Effector CD8-positive, alpha-beta T cell (primary cell): ENCODE data around the gene ADI1.
A peak's percentile ranks its signal among the peaks of the same experiment; 100 is the strongest.
"Not testable (repeated sequence)": the region's sequence is repeated elsewhere in the genome, so short reads cannot be mapped to it uniquely, and the experiment has no call there.

Source experiments
- DNase-seq: peaks from one replicate; lab custom pipeline; 2025; lab: John Stamatoyannopoulos, UW

The ADI1 gene

GRCh38 chr2:3529316-3530025 lies 10.1 kb upstream of the ADI1 start:
- DNase-seq, result no peak

GRCh38 chr2:3527886-3528785 lies 8.8 kb upstream of the ADI1 start:
- DNase-seq, result no peak

DNA sequence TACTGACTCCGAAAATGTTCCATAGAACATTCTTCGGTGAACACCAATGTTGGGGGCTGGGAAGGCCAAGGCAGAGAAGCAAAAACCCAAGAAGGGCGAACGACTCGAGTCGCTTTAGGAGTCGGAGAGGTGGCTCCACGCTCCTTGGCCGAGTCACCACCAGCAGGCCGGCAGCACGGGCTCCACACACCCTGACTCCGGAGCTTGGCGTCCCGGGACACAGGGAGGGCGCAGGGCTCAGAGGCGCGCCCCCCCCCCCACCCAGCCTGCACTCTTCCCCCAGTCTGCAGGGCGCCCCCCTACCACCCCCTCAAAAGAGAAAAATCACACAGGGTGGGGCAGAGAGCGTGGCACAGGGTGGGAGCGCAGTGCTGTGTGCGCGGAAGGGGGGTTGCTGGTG lies 7.5 kb upstream of the ADI1 start:
- no peak for DNase-seq

DNA sequence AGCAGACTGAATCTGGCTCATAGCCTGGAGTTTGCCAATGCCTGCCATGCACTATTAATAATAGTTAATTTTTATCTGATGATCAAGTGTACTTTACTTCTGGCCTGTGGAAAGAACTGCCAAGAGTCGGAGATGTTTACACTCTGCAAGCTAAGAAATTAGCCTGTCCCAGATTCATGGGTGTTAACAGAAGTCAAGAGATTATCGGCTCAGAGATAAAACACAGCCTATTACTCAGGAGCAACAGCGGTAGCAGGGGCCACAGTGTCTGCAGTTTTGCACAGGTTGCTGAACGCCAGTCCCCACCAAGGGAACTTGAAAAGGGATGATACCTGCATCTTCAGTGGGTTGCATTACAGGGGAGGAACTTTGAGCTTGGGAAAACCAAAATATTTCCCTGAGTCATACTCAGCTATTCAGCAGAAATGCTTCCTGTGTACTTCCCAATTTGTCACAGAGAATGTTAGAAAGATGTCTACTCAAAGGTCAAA lies 4.3 kb upstream of the ADI1 start:
- DNase-seq, result no peak

DNA sequence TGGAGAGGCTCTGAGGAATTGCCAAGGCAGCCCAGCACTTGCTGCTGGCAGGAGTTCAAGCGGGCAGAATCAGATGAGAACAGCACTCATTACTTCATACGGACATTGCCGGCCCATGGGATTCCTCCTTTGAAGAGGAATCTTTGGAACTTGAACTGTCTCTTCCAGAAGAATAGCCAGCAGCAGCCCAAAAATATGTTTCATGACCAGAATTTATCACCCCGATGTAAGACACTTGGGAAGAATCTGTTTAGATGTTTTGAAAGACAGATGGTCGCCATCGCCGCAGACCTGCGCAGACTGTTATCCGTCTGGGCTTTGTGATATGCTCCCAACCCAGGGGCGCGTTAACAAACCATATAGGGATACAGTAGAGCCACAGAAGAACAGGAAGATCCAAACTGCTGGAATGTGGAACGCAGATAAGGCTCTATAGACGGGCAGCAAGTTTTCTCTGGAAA lies 3.7 kb upstream of the ADI1 start:
- no peak for DNase-seq

DNA sequence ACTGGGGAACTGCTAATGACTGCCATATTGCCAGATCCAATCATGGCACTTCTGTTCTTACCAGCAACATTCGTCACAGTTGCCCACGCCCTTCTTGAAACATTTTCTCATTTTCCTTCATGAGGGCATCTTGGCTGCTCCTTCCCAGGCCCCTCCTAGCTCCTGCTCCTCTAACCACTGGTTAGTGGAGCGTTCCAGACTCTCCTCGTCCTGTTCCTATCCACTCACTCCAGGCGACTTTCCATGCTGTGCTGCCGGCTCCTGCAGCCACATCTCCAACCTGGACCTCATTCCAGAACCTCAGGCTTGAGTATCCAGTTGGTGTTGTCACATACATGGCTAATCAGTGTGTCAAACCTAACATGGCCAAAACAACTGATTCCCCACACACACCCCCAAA lies 1.3 kb upstream of the ADI1 start:
- DNase-seq, result no peak

DNA sequence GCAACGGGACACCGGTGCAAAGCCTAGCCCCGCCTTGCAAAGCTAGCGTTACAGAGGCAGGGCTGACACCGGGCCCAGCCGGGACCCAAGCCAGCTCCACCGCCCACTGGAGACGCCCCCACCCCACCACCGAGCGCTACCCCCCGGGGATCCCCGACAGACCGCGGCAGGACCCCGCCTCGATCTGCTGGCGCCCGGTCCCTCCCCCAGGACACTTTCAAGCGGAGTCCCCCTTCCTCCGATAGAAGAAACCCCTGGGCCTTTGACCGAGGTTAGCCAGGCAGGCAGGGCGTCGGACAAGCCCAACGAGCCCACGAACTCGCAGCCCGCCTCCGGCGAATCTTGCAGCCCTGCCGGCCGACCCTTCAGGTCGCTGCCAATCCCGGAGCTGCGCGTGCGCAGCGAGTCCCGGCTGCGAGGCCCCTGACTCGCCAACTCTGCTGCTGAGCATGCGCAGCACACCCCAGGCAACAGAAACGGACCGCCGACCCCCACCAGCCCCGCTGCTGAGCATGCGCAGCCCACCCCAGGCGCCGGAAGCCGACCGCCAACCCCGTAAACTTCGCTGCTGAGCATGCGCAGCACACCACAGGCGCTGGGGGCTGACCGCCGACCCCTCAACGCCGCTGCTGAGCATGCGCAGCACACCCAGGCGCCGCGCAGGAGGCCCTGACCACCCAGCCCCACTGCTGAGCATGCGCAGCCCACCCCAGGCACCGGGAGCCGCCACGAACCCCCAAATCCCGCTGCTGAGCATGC lies 656 bp downstream of the ADI1 start:
- peak; percentile 97 for DNase-seq

DNA sequence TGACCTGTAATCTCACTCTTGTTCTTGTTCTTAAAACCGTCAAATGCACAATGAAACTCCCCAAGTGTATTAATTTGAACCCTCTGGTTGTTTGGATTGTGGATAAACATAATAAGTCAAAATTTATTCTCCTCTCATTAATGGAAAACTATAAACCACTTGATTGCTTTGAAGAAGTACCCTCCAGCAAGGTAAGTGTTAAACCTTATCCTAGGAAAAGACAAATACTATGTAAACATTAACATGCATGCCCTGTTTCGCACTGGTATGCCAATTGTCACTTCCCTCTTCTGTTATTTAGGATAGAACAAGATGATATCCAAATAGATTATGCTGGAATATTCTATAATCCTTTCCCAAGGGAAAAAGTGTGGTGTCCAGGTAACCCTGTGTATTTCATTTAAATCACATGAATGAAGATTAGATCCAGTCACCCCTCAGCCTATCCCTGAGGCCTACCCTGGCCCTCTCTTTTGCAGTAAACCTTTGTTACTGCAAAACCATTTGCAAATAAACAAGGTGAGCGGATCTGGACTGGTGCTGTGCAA lies 1.3 kb downstream of the ADI1 start:
- no peak for DNase-seq

DNA sequence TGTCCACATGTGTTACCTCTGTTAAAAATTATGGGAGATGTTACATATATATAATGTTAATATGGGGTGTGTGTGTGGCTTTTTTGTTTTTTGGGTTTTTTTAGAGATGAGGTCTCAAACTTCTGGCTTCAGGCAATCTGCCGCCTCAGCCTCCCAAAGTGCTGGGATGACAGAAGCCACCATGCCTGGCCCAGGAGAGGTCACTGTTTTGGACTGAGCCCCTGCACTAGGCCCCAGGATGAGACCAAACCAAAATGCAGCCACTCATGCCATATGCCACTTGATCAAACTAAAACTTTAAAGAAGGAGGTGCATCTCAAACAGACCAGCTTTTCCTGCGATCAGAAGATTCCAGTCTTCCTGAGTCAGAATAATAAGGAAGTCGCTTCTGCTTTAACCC lies 2.5 kb downstream of the ADI1 start:
- DNase-seq, result no peak

- not testable (repeated sequence) for DNase-seq
These were observed 3.9 kb downstream of the ADI1 start for GRCh38 chr2:3515438-3515837.

DNA sequence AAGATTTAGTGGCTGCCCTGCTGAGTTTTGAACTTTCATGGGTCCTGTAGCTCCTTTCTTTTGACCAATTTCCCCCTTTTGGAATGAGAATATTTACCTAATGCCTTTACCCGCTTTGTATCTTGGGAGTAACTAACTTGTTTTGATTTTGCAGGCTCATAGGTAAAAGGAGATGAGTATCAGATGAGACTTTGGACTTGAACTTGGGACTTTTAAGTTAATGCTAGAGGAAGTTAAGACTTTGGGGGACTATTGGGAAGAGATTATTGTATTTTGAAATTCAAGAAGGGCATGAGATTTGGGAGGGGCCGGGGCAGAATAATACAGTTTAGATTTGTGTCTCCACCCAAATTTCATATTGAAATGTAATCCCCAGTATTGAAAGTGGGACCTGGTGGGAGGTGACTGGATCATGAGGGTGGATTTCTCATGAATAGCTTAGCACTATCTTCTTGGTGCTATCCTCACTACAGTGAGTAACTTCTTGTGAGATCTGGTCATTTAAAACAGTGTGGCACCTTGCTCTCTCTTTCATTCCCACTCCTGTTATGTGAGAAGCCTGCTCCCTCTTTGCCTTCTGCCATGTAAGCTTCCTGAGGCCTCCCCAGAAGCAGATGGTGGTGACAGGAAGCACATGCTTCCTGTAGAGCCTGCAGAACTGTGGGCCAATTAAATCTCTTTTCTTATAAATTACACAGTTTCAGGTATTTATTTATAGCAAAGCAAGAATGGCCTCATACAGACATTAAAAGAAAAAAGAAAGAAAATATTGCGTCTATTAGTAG lies 6.1 kb downstream of the ADI1 start:
- no peak for DNase-seq

GRCh38 chr2:3512086-3512485 lies 7.2 kb downstream of the ADI1 start:
- DNase-seq, result no peak

- DNase-seq, result no peak
These were observed 13.6 kb downstream of the ADI1 start for GRCh38 chr2:3505771-3506170.

GRCh38 chr2:3504741-3505140 lies 14.6 kb downstream of the ADI1 start:
- no peak for DNase-seq

DNA sequence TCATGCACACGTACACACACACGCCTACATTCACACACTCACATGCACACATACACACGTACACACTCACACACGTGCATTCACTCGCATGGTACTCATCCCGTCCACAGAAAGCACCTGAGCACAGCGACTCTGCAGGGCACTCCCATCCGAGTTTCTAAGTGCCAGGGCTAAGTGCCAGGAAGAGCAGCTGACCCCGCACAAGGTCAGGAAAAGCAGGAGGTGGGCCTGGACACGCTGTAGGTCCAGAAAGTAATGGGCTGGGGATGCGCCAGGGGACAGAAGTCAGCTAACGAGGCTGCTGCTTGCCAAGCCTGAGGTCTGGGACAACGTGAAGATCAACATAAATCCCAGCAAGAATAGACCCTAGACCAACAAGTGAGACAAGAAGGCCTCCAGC lies 15.8 kb downstream of the ADI1 start:
- DNase-seq, result no peak

GRCh38 chr2:3503046-3503445 lies 16.3 kb downstream of the ADI1 start:
- DNase-seq, result no peak

GRCh38 chr2:3500326-3500899 lies 18.9 kb downstream of the ADI1 start:
- DNase-seq, result no peak

DNA sequence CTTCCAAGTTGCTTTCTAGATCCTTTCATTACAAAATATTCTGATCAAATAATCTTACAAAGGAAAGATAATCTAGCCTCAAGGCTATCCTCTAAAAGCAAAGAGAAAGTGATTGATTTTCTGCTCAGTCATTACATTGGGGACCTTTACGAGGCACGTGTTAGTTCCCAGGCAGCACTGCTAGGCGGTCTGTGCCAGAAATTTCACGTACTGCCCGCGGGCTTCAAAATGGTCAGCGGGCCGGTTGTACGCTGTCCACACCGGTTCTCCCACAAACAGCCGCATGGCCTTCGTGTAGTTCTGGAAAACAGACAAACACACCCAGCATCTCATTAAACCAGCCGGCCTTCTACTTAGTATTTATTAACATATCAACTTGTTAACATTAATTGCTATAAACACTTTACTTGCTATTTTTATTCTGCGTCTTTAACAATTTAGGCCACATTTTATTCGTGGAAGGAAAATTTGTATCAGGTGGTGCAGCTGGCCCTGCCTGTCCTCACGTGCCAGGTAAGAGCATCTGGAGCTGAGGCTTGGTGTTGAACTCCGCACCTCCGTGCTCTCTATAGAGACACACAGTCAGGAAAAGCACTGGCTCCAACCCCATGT lies 20.4 kb downstream of the ADI1 start:
- no peak for DNase-seq

DNA sequence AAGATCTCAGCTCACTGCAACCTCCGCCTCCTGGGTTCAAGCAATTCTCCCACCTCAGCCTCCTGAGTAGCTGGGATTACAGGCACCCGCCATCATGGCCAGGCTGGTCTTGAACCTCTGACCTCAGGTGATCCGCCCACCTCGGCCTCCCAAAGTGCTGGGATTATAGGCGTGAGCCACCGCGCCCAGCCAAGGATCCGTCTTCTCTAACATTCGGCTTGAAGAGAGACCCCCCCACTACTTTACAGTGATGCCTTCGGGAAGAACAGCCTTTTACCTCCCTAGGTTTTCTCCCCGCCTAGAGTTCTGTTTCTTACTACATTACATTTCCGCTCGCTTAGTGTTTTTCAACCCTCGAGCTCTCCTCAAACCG lies 22.6 kb downstream of the ADI1 start:
- not testable (repeated sequence) for DNase-seq

DNA sequence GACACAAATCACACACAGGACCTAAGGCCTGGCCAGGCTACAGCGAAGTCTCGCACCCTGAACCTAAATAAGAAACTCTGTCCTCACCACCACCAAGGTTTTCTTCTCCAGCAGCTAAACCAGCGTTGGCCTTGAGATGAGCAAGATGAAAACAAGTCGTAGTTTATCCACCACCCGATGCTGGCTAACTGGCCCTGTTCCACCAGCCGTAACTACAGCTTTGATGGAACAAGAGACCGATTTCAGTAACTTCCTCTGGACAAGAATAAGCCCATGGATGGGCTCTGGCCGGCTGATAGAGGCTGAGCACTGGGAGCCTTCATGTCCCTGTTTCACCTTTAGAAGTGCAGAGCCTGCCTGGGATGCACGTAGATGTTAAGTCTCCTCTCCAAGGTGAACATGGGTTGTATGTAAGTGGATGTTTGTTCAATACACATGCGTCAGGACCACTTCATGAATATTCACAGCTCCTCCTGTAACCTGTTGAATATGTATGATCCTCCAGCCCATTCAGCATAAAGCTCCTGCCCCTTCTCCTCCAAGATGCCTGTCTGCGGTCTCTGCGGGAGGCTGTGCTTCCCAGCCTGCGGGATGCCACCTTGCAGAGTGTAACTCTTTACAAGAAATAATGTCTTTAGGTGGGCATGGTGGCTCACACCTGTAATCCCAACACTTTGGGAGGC lies 24.2 kb downstream of the ADI1 start:
- no peak for DNase-seq
